GM19467 (cell line): ENCODE results near the gene CDK11A.
A peak's percentile ranks its signal among the peaks of the same experiment; 100 is the strongest.
"Not testable (repeated sequence)": the region's sequence is repeated elsewhere in the genome, so short reads cannot be mapped to it uniquely, and the experiment has no call there.

Experiments
- ATAC-seq: cut with Tn5 transposase; IDR thresholded peaks from one replicate; pipeline ENCODE4 v1.9.1; 2021; ENCODE audit warnings: mild to moderate bottlenecking, moderate library complexity; ENCODE audit not compliant: unreplicated experiment

CDK11A gene

GRCh38 chr1:1664941-1665814 lies 59.0 kb downstream of the CDK11A start:
- no peak for ATAC-seq

- ATAC-seq = not testable (repeated sequence)
These were observed 59.8 kb downstream of the CDK11A start for GRCh38 chr1:1664318-1664717.

- ATAC-seq = not testable (repeated sequence)
These were observed 61.2 kb downstream of the CDK11A start for GRCh38 chr1:1662830-1663560.

GRCh38 chr1:1662392-1662791 lies 61.8 kb downstream of the CDK11A start:
- not testable (repeated sequence) for ATAC-seq

GRCh38 chr1:1658583-1659549 lies 65.3 kb downstream of the CDK11A start, which contains the start of gene CDK11B:
TSS of gene CDK11B (minus strand) at chr1:1659004. CDS start at chr1:1657485, 1,519 bp downstream.
- ATAC-seq = peak; percentile 73
